Measurements from ENCODE around the gene TGDS. TPM values are rescaled to one million over a fixed set of nuclear protein-coding genes. Genes with fewer than 3 reads are reported as not detected.

Gene TGDS
- total and polyA plus RNA-seq, 2 of the 8 experiments (the other 6 are each of a cell fraction or from before 2014, with no cell fraction given) = 11.6 to 11.8 TPM

DNA sequence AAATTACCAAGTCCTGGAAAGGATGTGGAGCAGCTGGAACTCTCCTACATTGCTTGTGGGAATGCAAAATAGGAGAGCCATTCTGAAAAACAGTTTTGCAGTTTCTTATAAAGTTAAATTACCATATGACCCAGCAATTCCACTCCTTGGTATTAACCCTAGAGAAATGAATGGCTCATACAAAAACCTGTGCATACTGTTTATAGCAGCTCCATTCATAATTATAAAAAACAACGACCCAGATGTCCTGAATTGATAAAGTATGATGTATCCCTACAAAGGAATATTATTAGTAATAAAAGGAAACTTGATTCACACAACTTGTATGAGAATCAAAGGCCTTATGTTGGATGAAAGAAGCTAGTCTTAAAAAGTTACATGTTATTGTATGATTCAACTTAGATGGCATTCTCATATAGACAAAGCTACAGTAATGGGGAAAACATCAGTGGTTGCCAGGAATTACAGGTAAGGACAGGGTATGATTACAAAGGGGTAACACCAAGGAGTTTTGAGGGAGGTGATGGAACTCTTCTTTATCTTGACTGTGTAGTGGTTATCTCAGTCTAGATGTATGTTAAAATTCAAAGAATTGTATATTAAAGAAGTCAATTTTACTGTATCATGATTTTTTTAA, 41.1 kb upstream of the TGDS start:
- Histone ChIP-seq H3K36me3 (ENCODE audit: control insufficient read depth in 2 of 4, insufficient read depth in 4 of 4, low read length in 3 of 4) (no peaks in the 10 kb centered on the region), H3K56ac (replicated peaks; ENCODE audit: insufficient read length, low read depth, low read length) (no peak overlapping the region), H4K91ac (replicated peaks; ENCODE audit: insufficient read length, low read length) (no peak overlapping the region), H3K18ac (ENCODE audit: extremely low read depth, low read length) (no peak overlapping the region), H3K79me2 (ENCODE audit: control insufficient read depth in 1 of 2, insufficient read depth in 2 of 2, low read length in 2 of 2) (no peaks in the 10 kb centered on the region), H2BK12ac (ENCODE audit: low read depth, low read length) (no peak overlapping the region), H3K4ac (replicated peaks; ENCODE audit: insufficient read length, low read depth, low read length) (no peak overlapping the region), H2BK20ac (ENCODE audit: low read length) (no peak overlapping the region), H2BK5ac (ENCODE audit: low read depth, low read length) (no peak overlapping the region), H4K5ac (ENCODE audit: insufficient read length, low read depth, low read length) (no peak overlapping the region), H3K23ac (ENCODE audit: insufficient read length) (no peak overlapping the region), H3K79me1 (ENCODE audit: low read depth, low read length) (no peaks in the 10 kb centered on the region), H3K9me3 (ENCODE audit: insufficient read depth in 2 of 2, low read depth in 1 of 2, low read length in 1 of 2) (no peaks in the 10 kb centered on the region), H3K4me2 (ENCODE audit: insufficient read depth in 1 of 2, low read depth in 2 of 2, low read length in 2 of 2) (no peak overlapping the region), H2BK15ac (ENCODE audit: low read length) (no peak overlapping the region), H3K4me1 (replicated peaks in 1 of 4; ENCODE audit: control insufficient read depth in 3 of 4, insufficient read depth in 4 of 4, low read length in 3 of 4) (peaks cover 0 to 2% (median 0%) of the 10 kb centered on the region in 4 experiments; a peak in 2 of 7 replicates), H3K27me3 (replicated peaks in 1 of 4; ENCODE audit: control insufficient read depth in 3 of 4, extremely low read depth in 1 of 4, insufficient read depth in 3 of 4, low read length in 3 of 4) (no peaks in the 10 kb centered on the region), H3K14ac (ENCODE audit: insufficient read length) (no peak overlapping the region), H3K4me3 (ENCODE audit: extremely low read depth in 1 of 4, insufficient read depth in 2 of 4, low read depth in 3 of 4, low read length in 4 of 4) (no peak overlapping the region), H3K27ac (ENCODE audit: low read depth, low read length) (no peak overlapping the region), H3K9ac (replicated peaks in 1 of 4; ENCODE audit: extremely low read depth in 1 of 4, low read depth in 3 of 4, low read length in 3 of 4) (no peak overlapping the region), H4K8ac (ENCODE audit: extremely low read depth, insufficient read depth, low read length) (no peak overlapping the region), H4K20me1 (replicated peaks in 1 of 2; ENCODE audit: control insufficient read depth in 1 of 2, insufficient read depth in 2 of 2, low read length in 2 of 2) (no peaks in the 10 kb centered on the region), H3K23me2 (ENCODE audit: low read depth, low read length) (no peaks in the 10 kb centered on the region), H2AK5ac (ENCODE audit: low read depth, low read length) (no peak overlapping the region), H2AFZ (ENCODE audit: low read length) (no peak overlapping the region), H2BK120ac (replicated peaks; ENCODE audit: low read depth, low read length) (no peak overlapping the region)
- TF ChIP-seq JUND (IDR thresholded peaks at IDR 0.05; ENCODE audit: low read length) (no peak), CBX5 (IDR thresholded peaks at IDR 0.05; ENCODE audit: low read depth, low read length) (no peak)
- TF ChIP-seq, protein P1, sequence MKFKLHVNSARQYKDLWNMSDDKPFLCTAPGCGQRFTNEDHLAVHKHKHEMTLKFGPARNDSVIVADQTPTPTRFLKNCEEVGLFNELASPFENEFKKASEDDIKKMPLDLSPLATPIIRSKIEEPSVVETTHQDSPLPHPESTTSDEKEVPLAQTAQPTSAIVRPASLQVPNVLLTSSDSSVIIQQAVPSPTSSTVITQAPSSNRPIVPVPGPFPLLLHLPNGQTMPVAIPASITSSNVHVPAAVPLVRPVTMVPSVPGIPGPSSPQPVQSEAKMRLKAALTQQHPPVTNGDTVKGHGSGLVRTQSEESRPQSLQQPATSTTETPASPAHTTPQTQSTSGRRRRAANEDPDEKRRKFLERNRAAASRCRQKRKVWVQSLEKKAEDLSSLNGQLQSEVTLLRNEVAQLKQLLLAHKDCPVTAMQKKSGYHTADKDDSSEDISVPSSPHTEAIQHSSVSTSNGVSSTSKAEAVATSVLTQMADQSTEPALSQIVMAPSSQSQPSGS (IDR thresholded peaks at IDR 0.05; ENCODE audit: low read length) = no peak
- ChIA-PET POLR2A (ENCODE audit: partially characterized antibody) (no interaction called here), CTCF (ENCODE audit: partially characterized antibody) (interaction anchor here (0.7 to 1.3 kb wide), 3 partner anchors 16 to 23 kb away, joined by 3 to 5 read pairs (median 4); no protein-coding TSS in a partner anchor)
- DNase-seq (ENCODE audit: low read depth in 1 of 2, low spot score in 2 of 2) (no peak), FAIRE-seq (no peak)
- WGBS, 2 experiments (ENCODE audit: extremely low coverage in 1 of 2, insufficient coverage in 1 of 2, insufficient read length in 1 of 2, insufficient replicate concordance in 2 of 2, low coverage in 1 of 2, low lambda C conversion rate in 2 of 2, missing lambda C conversion rate in 1 of 2) = 81% methylated on average over 1 of the region's 1 CpG; no CpG with 5 or more reads in 1 of the 2 experiments

Measured in H1 (cell line).